HepG2 (cell line): Measurements from ENCODE around the gene TBKBP1. TPM values are rescaled to one million over a fixed set of nuclear protein-coding genes. Genes with fewer than 3 reads are reported as not detected.

Experiments
- ATAC-seq: fragments of 200-7000 bp; cut with Tn5 transposase; 3 replicates; pipeline ENCODE4 v1.9.1; 2020; ENCODE audit warnings: mild to moderate bottlenecking, moderate library complexity
- BruUV-seq: library from RNA; stranded (reverse); fragments of 400-500 nt; replicated peaks from 2 replicates; lab custom pipeline; 2021; lab: Mats Ljungman, UMichigan
- CTCF ChIA-PET: fragments of 300-600 bp; formaldehyde crosslinking; extraction: SDS; loops from one replicate; lab custom pipeline; 2021; ENCODE audit warnings: low total read pairs, inconsistent platforms, low intra/inter-chr PET ratio; lab: Yijun Ruan, JAX
- POLR2A ChIA-PET: fragments of 350-600 bp; sonication (Branson Sonifier 250); formaldehyde crosslinking; loops from one replicate; lab custom pipeline; 2020; ENCODE audit warnings: antibody characterized with exemption, inconsistent platforms; lab: Yijun Ruan, JAX
- DNase-seq: peaks from one replicate; pipeline ENCODE4 v3.0.0-alpha.2; 2015; ENCODE audit warnings: low spot score
- FAIRE-seq: peaks from 3 replicates; lab custom pipeline; 2011; peaks lifted over from hg19 to GRCh38; lab: Jason Lieb, UNC
- H2AFZ ChIP-seq: one replicate; pipeline ENCODE4 v1.6.1; 2011; ENCODE audit warnings: low read length, inconsistent platforms
- H3K27ac ChIP-seq: fragments of 300-600 bp; 3 replicates; pipeline ENCODE4 v1.8.0; 2011; ENCODE audit warnings: mixed run types, mild to moderate bottlenecking, mixed read lengths, low read length, inconsistent platforms; ENCODE audit not compliant: insufficient read depth; ENCODE audit errors: extremely low read length
- H3K27me3 ChIP-seq, 2 experiments: fragments of 200-600 bp in 1 of 2; 2 replicates in 1 of 2; 3 replicates in 1 of 2; pipeline versions ENCODE4 v1.6.0 to v1.8.0; 2011; ENCODE audit warnings: low read length in 2 of 2, mild to moderate bottlenecking in 2 of 2, moderate library complexity in 2 of 2, inconsistent platforms in 1 of 2; ENCODE audit not compliant: insufficient read depth in 2 of 2, control insufficient read depth in 1 of 2
- H3K36me3 ChIP-seq, 2 experiments: fragments of 200-600 bp in 1 of 2; replicated peaks in 1 of 2; 2 replicates in 1 of 2; 3 replicates in 1 of 2; pipeline versions ENCODE4 v1.5.1 to v1.8.0; 2011; ENCODE audit warnings: low read length in 2 of 2, inconsistent platforms in 1 of 2; ENCODE audit not compliant: insufficient read depth in 2 of 2, control insufficient read depth in 1 of 2
- H3K4me1 ChIP-seq: 2 replicates; pipeline ENCODE4 v1.5.1; 2012; ENCODE audit warnings: low read length, inconsistent platforms; ENCODE audit not compliant: insufficient read depth
- H3K4me2 ChIP-seq: 2 replicates; pipeline ENCODE4 v1.6.0; 2011; ENCODE audit warnings: low read depth, low read length, inconsistent platforms
- H3K4me3 ChIP-seq, 3 experiments: fragments of 200-600 bp in 1 of 3; sonication (generic), shearing (Covaris generic) in 1 of 3; replicated peaks in 1 of 3; 2 replicates each; pipeline ENCODE4 v1.5.1; 2011 to 2016; ENCODE audit warnings: low read length in 3 of 3, inconsistent platforms in 2 of 3, low read depth in 2 of 3, mild to moderate bottlenecking in 2 of 3, control low read depth in 1 of 3, mixed read lengths in 1 of 3; ENCODE audit not compliant: insufficient read depth in 1 of 3
- H3K79me2 ChIP-seq: one replicate; pipeline ENCODE4 v1.6.1; 2011; ENCODE audit warnings: low read length, inconsistent platforms; ENCODE audit not compliant: insufficient read depth
- H3K9ac ChIP-seq: 2 replicates; pipeline ENCODE4 v1.6.0; 2011; ENCODE audit warnings: mild to moderate bottlenecking, low read depth, low read length, inconsistent platforms; ENCODE audit not compliant: insufficient read depth
- H3K9me3 ChIP-seq: 2 replicates; pipeline ENCODE4 v1.5.1; 2012; ENCODE audit warnings: mild to moderate bottlenecking, low read length
- H4K20me1 ChIP-seq: 2 replicates; pipeline ENCODE4 v1.6.0; 2011; ENCODE audit warnings: inconsistent platforms, mild to moderate bottlenecking, low read length, moderate library complexity; ENCODE audit not compliant: insufficient read depth
- ATF4 ChIP-seq, 2 experiments: fragments of 450-650 bp in 1 of 2; sonication (generic) in 1 of 2; formaldehyde crosslinking; IDR thresholded peaks; 2 replicates each; pipeline versions ENCODE4 v1.5.0 to v1.8.0; 2020 to 2022; ENCODE audit warnings: mild to moderate bottlenecking in 1 of 2, missing genetic modification reagents in 1 of 2
- ATF6 ChIP-seq: sonication (generic); formaldehyde crosslinking; conservative IDR thresholded peaks from 2 replicates; pipeline ENCODE4 v1.4.0; 2020; ENCODE audit warnings: missing genetic modification reagents
- CEBPG ChIP-seq: IDR thresholded peaks from 2 replicates; pipeline ENCODE4 v1.6.1; 2016
- FOXA3 ChIP-seq: IDR thresholded peaks from 2 replicates; pipeline ENCODE4 v1.6.1; 2016; ENCODE audit warnings: missing genetic modification reagents, missing compliant biosample characterization
- KIAA2018 ChIP-seq: sonication (generic); formaldehyde crosslinking; IDR thresholded peaks from 2 replicates; pipeline ENCODE4 v1.5.0; 2020; ENCODE audit warnings: mild to moderate bottlenecking, missing genetic modification reagents, borderline replicate concordance
- KLF16 ChIP-seq, 2 experiments: sonication (generic) in 1 of 2; formaldehyde crosslinking in 1 of 2; IDR thresholded peaks; 2 replicates each; pipeline versions ENCODE4 v1.6.1 to v1.8.0; 2016 to 2023; ENCODE audit warnings: missing genetic modification reagents in 2 of 2, missing compliant biosample characterization in 1 of 2
- MBNL3 ChIP-seq: fragments of 250-450 bp; sonication (Bioruptor Pico); conservative IDR thresholded peaks from 2 replicates; pipeline ENCODE4 v1.8.0; 2022; ENCODE audit warnings: mild to moderate bottlenecking, inconsistent platforms
- NCOR1 ChIP-seq: fragments of 200-600 bp; sonication (generic); IDR thresholded peaks from 2 replicates; pipeline ENCODE4 v1.7.0; 2017; ENCODE audit warnings: antibody characterized with exemption, low read length, borderline replicate concordance
- SOX13 ChIP-seq, 3 experiments: fragments of 450-650 bp in 1 of 3; sonication (generic) in 1 of 3; formaldehyde crosslinking in 1 of 3; IDR thresholded peaks in 2 of 3; conservative IDR thresholded peaks in 1 of 3; 2 replicates each; pipeline versions ENCODE4 v1.5.0 to v1.6.1; 2016 to 2020; ENCODE audit warnings: antibody characterized with exemption in 1 of 3, mild to moderate bottlenecking in 1 of 3, missing compliant biosample characterization in 1 of 3, missing genetic modification reagents in 1 of 3, moderate library complexity in 1 of 3
- TARDBP ChIP-seq: sonication (generic); formaldehyde crosslinking; IDR thresholded peaks from 2 replicates; pipeline ENCODE4 v1.8.0; 2022; ENCODE audit warnings: mild to moderate bottlenecking, missing genetic modification reagents
- THAP11 ChIP-seq: IDR thresholded peaks from 2 replicates; pipeline ENCODE4 v1.6.1; 2016; ENCODE audit warnings: missing biosample characterization, missing genetic modification reagents
- ZC3H13 ChIP-seq: sonication (generic); formaldehyde crosslinking; IDR thresholded peaks from 2 replicates; pipeline ENCODE4 v1.8.1; 2023; ENCODE audit warnings: mild to moderate bottlenecking, missing genetic modification reagents, moderate library complexity
- ZNF678 ChIP-seq: sonication (generic); formaldehyde crosslinking; IDR thresholded peaks from 2 replicates; pipeline ENCODE4 v1.4.0; 2020; ENCODE audit warnings: mild to moderate bottlenecking, missing genetic modification reagents
- WGBS: methylation state at CpG from one replicate; pipeline ENCODE4 v1.1.6; 2017; ENCODE audit warnings: low lambda C conversion rate; 5-methylcytosine and 5-hydroxymethylcytosine counted together
- in situ Hi-C: cut with HindIII; loops from 2 replicates; pipeline ENCODE4 v1.10.0; 2017; ENCODE audit warnings: low pct_unique_long_range_greater_than_20kb; ENCODE audit not compliant: extremely low pct_ligation_motif_present
- intact Hi-C: fragments of 100-400 bp; cut with micrococcal nuclease; formaldehyde crosslinking; loops from one replicate; pipeline ENCODE4 v1.10.0; 2022; ENCODE audit not compliant: unreplicated experiment
- polyA plus RNA-seq, 8 experiments: library from polyadenylated mRNA; depleted of rRNA in 3 of 8; stranded (reverse) in 7 of 8; unstranded in 1 of 8; fragments of >200 nt; fragmentation: Illumina TruSeq in 4 of 8; extraction: Trizol in 4 of 8; gene quantifications; 2 replicates each; pipeline versions ENCODE4 v1.2.1 to v1.2.3, GENCODE V29; 2011 to 2016; ENCODE audit warnings: low read depth in 4 of 8, missing spikeins in 1 of 8, mixed read lengths in 1 of 8; ENCODE audit not compliant: insufficient read depth in 1 of 8
- total RNA-seq, 5 experiments: library from RNA; depleted of rRNA; stranded (reverse); fragments of >200 nt; fragmentation: Illumina TruSeq; extraction: Trizol; gene quantifications; 2 replicates each; pipeline ENCODE4 v1.2.3, GENCODE V29; 2016; ENCODE audit warnings: low read depth in 1 of 5

Gene TBKBP1
- total and polyA plus RNA-seq, 2 of the 13 experiments (the other 11 are each of a cell fraction or from before 2014, with no cell fraction given), result 2.6 to 7.0 TPM

DNA sequence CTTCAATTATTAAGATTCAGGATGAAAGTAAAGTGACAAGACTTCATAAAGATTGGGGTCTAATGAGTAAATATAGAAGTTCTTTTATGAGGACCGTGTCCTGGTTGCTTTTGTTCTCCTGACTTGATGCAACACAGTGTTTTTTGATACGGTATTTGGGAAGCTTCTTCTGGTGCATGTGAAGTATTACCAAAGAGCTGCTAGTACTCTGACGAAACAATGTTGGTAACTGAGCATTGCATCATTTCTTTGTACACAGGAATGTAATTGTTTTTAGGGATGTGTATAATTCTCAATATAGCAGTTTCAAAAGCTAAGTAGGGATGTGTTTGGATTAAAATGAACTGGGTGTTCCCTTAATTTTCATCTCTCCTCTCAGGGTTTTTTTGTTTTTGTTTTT is 28.3 kb upstream of the TBKBP1 start:
- H3K79me2 ChIP-seq, result no peaks in the 10 kb centered on the region
- no peak overlapping the region for H3K4me3 ChIP-seq
- no peaks in the 10 kb centered on the region for H3K27me3 ChIP-seq
- no peak overlapping the region for H3K9ac ChIP-seq
- DNase-seq (no peak), FAIRE-seq (no peak), ATAC-seq (no peak)
- intact Hi-C loops (loop anchor here (2.0 kb wide), 2 partner anchors 15 to 47 kb away; no protein-coding TSS in a partner anchor), in situ Hi-C loops (no loop called here)
- H3K4me2 ChIP-seq, result no peak overlapping the region
- H3K36me3 ChIP-seq, result peaks cover 47 to 93% of the 10 kb centered on the region in 2 experiments
- H3K27ac ChIP-seq, result no peak overlapping the region
- H2AFZ ChIP-seq, result no peak overlapping the region
- no TSS peak for BruUV-seq
- ChIA-PET POLR2A (interaction anchor here (6.9 kb wide), 1 partner anchor 14 kb away, joined by 59 read pairs; the partner anchor contains the start of gene KPNB1), CTCF (no interaction called here)
- peaks cover 16% of the 10 kb centered on the region for H4K20me1 ChIP-seq
- 83% methylated on average over 3 of the region's 3 CpGs for WGBS
- H3K9me3 ChIP-seq, result no peaks in the 10 kb centered on the region
- no peaks in the 10 kb centered on the region for H3K4me1 ChIP-seq
- TF ChIP-seq TARDBP (CRISPR knock-in tag) (no peak), SOX13 (IDR thresholded peaks at IDR 0.05) (no peak), SOX13 (CRISPR knock-in tag; conservative IDR thresholded peaks at IDR 0.05 in 1 of 2, IDR thresholded peaks at IDR 0.05 in 1 of 2) (0 out of 4 replicates have a peak, but pooled peaks of 1 of the 2 experiments have one; percentile 16), ZC3H13 (CRISPR knock-in tag) (no peak), THAP11 (CRISPR knock-in tag) (no peak), ZNF678 (CRISPR knock-in tag) (no peak), KIAA2018 (CRISPR knock-in tag) (no peak), MBNL3 (CRISPR knock-in tag) (no peak), KLF16 (CRISPR knock-in tag; IDR thresholded peaks at IDR 0.05) (0 out of 4 replicates have a peak, but pooled peaks of 1 of the 2 experiments have one; percentile 22), FOXA3 (CRISPR knock-in tag) (0 out of 2 replicates have a peak, but pooled peaks have one; percentile 11), CEBPG (CRISPR knock-in tag) (peak; percentile 54), ATF6 (no peak), NCOR1 (no peak), ATF4 (CRISPR knock-in tag; IDR thresholded peaks at IDR 0.05) (peak in 1 of 2 experiments; percentile 62; a peak in 1 of 4 replicates)
